H4 (cell line): ENCODE data around the gene POU2AF1. TPM values are rescaled to one million over a fixed set of nuclear protein-coding genes. Genes with fewer than 3 reads are reported as not detected.
"Not testable (repeated sequence)": the region's sequence is repeated elsewhere in the genome, so short reads cannot be mapped to it uniquely, and the experiment has no call there.

ENCODE experiments used
- DNase-seq: peaks from one replicate; pipeline ENCODE4 v3.0.0-alpha.2; 2015; ENCODE audit warnings: low spot score
- total RNA-seq: library from RNA; depleted of rRNA; stranded (reverse); fragments of >200 nt; shearing (Covaris generic); gene quantifications from 2 replicates; pipeline ENCODE4 v1.2.3, GENCODE V29; 2014

Gene POU2AF1
- total RNA-seq, 1 experiment from 2014 or later, result not detected

GRCh38 chr11:111347002-111347722 lies 31.9 kb downstream of the POU2AF1 start:
- DNase-seq, result no peak

- peak; percentile 77 for DNase-seq
Measured at GRCh38 chr11:111344032-111344431, 35.0 kb downstream of the POU2AF1 start.

DNA sequence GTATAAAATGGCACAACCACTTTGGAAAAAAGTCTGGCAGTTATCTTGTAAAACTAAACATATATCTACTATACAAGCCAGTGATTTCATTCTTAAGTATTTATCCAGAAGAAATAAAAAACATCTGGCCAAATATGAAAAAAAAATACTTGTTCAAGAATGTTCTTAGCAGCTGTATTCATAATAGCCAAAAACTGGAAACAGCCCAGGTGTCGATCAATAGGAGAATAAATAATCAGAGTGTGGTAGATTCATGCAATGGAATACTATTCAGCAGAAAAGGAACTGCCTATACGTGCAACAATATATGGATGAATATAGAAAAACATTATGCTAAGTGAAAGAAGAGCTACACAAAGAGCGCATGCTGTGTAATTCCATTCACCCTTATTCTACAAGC lies 36.7 kb downstream of the POU2AF1 start:
- no peak for DNase-seq

DNA sequence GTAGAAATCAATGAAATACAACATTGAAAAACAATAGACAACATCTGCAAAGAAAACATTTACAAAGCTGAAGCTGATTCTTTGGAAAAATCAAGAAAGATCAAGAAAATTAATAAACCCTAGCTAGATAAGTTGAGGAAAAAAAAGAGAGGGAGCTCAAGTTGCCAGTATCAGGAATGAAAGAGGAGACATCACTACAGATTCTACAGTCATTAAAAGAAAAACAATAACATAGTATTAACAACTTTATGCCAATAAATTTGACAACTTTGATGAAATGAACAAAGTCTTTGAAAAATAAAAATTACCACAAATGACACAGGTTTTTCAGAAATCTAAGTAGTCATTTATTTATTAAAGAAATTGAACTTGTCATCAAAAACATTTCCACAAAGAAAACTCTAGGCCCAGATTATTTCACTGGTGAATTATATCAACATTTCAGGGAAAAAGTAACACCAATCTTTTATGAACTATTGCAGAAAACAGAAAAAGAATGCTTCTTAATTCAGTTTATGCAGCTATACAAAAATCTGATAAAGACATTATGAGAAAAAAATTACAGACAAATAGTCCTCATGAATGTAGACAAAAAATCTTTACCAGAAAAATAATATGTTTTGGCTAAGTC lies 39.2 kb downstream of the POU2AF1 start:
- no peak for DNase-seq

DNA sequence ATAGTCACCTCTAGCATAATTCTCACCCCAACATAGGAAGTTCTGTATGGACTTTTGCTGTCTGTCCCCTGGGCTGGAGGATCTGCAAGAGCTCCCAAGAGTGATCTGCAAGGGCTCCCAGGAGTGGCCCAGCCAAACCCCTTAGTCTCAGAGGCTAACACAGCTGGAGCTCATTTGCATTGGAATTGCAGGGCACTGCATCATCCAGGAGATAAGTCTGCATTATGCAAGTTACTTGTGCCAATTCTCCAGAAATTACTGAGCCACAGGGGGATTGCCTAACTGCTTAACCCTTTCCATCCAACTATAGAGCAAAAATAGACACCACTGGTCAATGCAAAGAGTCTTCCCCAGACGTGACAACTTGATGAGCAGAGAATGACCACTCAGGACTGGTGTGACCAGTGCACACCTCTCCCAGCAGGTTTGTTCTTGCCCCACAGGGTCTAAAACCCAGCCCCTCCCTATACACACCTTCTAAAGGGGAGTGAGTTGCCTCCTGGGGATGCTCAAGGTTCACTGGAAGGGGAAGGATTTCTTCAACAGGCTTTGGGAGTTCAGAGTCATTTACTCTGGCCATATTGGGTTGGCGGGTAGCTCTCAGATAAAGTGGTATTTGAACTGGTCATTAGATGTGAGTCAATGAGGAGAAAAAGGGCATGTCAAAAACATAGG lies 42.4 kb downstream of the POU2AF1 start:
- peak; percentile 25 for DNase-seq

- DNase-seq, result no peak
Measured at GRCh38 chr11:111336062-111336461, 43.0 kb downstream of the POU2AF1 start.

DNA sequence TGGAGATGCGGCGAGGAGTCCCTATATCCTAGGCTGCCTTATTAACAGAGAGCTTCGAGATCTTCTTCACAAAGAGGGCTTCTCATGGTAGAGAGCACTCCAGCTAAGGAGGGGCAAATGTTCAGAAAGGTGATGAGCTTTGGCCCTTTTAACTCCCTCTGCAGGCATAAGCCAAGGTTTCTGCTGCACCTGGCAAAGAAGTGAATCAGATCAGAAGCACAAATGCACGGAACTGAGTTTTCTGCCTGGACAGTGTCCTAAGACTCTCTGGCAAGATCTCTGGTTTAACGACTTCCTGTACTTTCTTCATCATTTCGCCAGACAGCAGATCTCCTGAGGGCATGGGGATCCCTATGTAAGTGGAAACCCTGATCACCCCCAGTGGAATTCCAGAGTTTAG lies 43.5 kb downstream of the POU2AF1 start:
- DNase-seq, result no peak

- DNase-seq, result no peak
Measured at GRCh38 chr11:111334532-111335502, 44.3 kb downstream of the POU2AF1 start.

DNA sequence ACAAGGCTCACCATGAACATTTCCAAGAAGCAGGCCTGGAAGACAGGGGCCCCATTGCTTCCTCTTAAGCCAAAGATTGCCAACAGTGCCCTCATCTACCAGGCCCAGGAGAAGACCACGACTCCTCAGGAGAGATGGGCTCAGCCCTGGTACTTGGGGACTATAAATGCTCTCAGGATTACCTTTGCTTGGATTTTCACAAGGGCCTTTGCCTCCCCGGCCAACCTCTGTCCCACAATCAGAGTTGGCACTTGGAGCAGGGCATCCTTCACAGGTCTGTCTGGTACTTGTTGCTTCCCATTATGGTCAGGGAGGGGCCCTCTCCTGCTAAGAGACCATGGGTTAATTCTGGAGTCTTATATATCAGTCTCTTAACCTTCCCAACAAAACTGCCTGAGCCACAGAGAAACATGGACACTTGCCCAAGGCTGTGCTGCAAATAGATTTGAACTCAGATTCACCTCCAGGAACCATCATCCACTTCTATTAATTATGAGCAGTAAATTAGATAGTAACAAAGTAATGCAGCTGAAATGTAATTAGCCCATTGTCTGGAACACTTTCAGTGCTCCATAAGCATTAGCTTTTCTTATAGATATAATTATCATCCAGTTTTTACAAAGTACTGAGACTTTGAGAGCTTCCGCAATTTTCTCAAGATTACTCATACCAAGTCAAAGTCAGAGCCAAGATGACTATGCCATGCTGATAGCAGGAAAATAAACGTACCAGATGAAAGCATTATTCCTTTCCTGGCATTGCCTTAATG lies 47.2 kb downstream of the POU2AF1 start:
- no peak for DNase-seq

- no peak for DNase-seq
Measured at GRCh38 chr11:111330234-111330893, 48.7 kb downstream of the POU2AF1 start.

DNA sequence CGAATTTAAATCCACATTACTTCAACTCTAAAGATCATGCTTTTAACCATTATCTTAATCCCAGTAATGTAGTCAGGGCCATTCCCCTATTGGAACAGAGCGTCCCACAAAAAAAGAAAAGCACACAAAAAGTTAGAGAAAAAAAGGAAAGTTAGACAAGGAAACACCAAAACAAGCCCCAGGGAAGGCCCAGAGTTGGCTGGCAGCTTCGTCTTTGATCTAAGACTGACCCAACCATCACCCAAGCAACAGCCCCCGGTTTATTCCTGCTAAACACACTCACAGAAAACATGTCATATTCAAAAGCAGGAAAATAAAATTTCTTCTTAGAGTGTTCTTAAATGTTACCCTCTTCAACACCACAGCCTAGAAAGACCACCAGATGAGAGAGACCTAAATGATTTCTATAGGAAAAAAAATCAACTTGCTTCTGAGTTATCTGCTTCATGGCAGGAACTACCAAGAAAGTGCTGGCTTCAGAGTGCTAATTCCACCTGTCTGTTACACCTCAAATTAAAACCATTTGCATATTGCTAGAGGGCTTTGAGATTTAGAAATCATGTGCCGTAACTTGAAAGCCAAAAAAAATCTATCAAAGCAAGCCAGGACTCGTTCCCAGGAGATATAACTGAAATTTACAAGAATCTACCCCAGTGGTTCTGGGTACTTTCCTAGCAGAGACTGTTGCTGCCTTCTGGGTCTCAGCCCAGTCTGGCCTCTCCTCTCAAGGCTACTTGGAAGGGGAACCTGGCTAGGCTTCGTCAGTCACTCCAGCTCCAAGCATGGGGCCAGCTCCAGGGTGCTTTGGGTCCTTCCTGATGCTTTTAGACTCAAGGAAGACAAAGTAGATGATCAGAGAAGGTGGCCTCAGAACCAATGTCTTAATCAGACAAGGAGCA lies 49.5 kb downstream of the POU2AF1 start:
- DNase-seq, result no peak

- peak; percentile 66 for DNase-seq
Measured at GRCh38 chr11:111327908-111328624, 51.0 kb downstream of the POU2AF1 start.

DNA sequence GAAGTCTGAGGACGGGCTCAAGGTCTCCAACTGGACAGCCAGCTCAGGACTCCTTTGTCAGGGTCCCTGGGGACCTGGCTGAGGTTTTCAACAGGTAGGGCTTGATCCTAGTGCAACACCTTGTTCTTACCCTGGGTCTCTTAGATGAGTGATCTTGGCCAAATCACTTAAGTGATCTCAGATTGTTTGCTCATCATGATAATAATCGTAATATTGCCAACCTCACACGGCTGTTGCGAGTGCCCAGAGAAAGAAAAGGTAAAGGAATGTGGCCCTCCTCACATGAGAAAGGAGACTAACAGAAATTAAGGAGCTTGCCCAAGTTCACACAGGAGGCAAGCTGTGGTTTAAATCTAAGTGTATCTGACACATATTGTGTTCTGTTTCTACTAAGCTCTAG lies 52.3 kb downstream of the POU2AF1 start:
- no peak for DNase-seq

DNA sequence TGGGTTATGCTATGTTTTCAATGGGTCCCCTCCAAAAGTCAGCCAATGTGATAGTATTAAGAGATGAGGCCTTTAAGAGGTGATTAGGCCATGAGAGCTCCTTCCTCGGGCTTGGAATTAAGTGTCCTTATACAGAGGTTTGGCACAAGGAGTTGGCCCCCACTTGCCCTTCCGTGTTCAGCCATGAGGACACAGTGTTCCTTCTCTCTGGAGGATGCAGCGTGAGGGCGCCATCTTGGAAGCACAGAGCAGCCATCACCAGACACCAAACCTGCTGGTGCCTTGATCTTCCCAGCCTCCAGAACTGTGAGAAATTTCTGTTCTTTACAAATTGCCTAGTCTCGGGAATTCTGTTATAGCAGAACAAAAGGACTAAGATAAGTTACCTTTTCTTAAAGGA lies 53.8 kb downstream of the POU2AF1 start:
- no peak for DNase-seq

DNA sequence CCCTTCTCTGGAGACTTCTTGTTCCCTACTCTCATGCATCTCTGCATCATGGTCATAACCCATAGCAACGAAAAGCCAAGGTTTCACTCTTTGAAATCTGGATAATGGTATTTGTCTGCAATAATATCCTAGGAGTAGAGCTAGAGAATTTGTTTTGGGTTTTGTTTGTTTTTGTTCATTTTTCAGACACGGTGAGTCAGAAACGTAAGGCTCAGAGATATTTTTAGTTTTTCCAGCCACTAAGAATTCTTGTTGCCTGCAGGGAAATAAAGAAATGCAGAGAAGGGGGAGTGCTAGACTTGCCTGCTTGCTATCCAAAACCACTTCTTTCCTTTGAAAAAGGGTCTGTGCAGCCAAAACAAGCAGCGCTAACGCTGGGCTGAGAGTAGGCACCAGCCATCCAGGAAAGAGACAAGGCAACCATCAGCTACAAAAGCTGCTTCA lies 54.8 kb downstream of the POU2AF1 start:
- no peak for DNase-seq

DNA sequence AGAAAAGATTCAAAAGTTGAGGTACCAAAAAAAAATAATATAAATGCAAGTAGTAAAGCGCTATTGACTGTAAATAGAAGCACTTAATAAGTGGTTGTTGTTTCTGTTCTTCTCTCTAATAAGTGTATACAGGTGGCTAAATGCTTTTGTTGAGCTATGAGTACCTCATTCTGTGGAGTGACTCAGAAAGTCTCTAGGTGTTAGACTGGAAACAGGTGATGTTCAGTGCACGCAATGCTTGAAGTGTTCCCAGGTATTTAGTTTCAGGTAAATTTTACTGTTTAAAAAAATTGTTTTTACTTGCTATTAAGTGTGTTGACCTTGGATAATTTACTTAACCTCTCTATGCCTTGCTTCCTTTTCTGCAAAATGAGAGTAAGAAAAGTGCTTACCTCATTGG lies 56.5 kb downstream of the POU2AF1 start:
- DNase-seq, result no peak

GRCh38 chr11:111320728-111321568 lies 58.1 kb downstream of the POU2AF1 start:
- DNase-seq, result no peak

- DNase-seq, result not testable (repeated sequence)
Measured at GRCh38 chr11:111320199-111320598, 58.9 kb downstream of the POU2AF1 start.
